HG03095 (cell line): ENCODE measurements around the gene HLA-DQB1.
A peak's percentile ranks its signal among the peaks of the same experiment; 100 is the strongest.

Source experiments
- ATAC-seq: cut with Tn5 transposase; IDR thresholded peaks from one replicate; pipeline ENCODE4 v1.9.1; 2021; ENCODE audit warnings: moderate library complexity; ENCODE audit not compliant: unreplicated experiment

Gene HLA-DQB1

DNA sequence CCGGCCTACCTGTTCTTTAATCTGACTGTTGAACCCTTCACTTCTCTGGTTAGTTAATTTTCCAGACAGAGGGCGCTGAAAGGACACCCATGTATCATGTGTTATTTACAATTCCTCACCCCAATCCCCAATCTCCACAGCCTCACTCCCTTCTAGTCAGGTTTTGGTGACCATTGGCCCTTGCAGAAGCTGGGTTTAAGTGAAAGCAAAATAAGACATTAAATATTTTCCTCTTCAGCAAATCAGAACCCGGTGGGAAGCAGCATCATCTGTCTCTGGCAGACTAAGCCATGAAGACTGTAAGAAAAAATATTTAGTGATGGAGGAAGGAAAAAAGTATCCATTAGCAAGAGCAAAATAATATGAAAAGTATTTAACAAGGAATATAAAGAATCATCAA, 38.6 kb downstream of the HLA-DQB1 start:
- peak; percentile 35 for ATAC-seq

DNA sequence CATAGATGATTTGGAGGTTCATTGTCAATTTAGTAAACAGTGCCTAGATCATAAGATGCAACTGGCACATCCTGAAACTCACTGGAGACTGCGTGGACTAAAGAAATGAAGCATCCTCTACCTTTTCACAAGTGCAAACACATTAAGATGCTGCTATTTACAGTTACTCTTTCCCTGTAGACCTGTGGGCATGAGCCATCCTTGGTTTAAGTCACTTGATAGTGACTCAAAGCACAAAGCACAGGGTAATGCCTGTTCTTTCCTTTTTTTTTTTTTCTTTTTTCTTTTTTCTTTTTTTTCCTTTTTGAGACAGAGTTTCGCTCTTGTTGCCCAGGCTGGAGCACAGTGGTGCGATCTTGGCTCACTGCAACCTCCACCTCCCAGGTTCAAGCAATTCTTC, 39.2 kb downstream of the HLA-DQB1 start:
- no peak for ATAC-seq

DNA sequence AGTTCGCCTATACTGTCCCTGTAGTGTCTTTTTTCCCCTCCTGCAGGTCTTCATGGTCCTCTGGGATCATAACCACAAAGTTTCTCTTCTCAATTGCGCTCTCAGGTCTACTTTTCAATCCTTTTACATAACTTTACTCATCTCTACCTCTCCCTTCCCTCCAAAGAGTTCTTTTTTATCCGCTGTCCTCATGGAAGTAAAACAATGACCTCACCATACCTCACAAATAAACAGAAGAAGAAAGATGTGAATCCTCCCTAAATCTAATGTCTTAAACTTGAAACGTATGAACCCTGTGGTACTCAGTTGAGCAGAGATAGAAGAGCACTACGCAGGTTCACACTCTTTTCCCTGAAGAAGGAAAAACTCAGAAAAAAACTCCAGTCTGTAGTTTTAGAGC, 41.3 kb downstream of the HLA-DQB1 start:
- ATAC-seq: no peak

DNA sequence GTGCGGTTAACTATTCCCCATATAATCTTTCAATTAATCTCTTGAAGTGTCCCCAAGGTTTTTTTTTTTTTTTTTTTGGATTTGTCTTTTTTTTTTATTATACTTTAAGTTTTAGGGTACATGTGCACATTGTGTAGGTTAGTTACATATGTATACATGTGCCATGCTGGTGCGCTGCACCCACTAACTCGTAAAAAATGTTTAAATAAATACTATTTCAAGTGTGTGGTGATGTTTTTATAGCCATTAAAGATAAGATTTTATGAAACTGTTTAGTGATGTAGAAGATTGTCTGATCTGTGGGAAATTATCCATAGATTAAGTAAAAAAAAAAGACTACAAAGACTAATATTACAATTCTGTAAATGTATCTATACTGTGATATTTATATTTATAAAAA, 41.9 kb downstream of the HLA-DQB1 start:
- ATAC-seq: no peak

DNA sequence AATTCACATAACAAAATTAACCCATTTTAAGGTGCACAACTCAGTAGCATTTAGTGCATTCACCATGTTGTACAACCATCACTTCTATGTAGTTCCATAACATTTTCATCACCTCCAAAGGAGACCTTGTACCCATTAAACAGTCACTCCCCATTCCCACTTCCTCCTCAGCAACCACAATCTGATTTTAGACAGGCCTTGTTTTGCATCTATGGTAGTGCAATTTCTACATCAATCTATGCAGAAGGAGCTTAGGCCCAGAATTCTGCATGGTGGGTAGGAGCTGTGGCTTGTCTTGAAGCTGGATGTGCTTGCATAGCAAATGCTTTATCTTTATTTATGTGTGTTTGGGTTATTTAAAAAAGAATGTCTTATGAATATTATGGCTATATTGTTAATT, 42.8 kb downstream of the HLA-DQB1 start:
- ATAC-seq: no peak

DNA sequence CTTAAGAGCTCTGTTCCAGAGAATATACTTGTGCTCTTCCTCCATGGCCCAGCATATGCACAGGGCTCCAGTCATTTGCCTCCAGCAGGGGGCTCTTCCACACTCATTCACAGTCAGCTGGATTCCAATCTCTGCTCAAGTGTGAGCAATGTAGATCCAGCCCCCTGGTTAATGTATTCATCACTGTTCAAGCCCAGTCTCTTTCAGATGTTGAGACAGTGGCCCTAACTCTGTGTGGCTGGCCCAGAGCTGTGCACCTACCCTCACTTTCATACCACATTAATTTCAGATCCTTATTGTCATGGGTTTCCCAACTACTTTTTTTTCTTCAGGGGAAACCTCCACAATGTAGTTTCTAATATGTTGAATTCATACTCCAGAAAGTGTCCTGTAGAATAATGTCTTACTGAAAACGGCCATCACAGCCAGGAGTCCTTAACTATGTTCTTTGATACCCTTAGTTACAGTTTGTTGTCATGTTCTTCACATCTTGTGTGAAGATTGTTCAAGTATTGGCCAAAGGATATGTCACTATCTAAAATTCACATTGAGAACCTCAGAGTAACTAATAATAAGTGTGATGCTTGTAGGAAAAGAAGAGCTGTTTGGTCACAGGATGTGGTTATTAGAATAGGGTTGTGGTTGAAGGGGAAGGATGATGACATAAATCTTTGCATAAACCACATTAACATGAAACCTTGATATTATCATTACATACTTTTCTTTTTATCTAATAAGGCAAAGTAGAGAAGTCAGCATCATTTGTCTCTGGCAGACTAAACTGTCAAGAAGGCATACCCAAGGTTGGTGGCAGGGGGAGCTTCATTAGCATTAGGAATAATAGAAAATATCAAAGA, 43.7 kb downstream of the HLA-DQB1 start:
- ATAC-seq: peak; percentile 62

DNA sequence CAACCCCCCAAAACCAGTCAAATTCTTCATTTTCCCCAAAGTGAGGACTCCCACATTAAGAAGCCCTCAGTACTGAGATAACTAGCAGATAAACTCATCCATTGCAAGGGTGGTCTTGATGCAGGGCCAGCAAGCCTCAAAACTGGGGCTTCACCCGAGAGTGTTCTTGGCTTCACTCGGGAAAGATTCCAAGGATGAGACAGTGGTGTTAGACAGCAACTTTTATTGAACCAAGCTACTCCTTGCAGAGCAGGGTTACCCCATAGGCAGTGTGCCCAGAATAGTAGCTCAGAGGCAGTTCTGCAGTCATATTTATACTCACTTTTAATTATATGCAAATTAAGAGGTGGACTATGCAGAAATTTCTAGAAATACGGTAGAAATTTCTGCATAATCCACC, 45.1 kb downstream of the HLA-DQB1 start:
- ATAC-seq: no peak

DNA sequence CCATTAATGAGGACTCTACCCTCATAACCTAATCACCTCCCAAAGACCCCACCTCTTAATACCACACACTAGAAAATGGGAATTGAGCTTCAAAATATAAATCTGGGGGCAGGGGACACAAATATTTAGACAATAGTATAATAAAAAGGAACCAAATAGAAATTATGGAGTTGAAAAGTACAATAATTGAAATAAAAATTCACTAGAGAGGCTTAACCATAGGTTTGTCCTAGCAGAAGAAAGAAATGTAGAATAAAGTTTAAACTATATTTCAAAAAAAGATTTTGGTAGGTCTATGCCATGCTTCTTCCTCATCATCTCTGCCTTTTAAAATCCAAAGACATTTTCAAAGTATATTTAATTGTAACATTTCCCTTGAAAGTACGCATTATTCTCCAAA, 48.7 kb downstream of the HLA-DQB1 start:
- ATAC-seq: no peak

DNA sequence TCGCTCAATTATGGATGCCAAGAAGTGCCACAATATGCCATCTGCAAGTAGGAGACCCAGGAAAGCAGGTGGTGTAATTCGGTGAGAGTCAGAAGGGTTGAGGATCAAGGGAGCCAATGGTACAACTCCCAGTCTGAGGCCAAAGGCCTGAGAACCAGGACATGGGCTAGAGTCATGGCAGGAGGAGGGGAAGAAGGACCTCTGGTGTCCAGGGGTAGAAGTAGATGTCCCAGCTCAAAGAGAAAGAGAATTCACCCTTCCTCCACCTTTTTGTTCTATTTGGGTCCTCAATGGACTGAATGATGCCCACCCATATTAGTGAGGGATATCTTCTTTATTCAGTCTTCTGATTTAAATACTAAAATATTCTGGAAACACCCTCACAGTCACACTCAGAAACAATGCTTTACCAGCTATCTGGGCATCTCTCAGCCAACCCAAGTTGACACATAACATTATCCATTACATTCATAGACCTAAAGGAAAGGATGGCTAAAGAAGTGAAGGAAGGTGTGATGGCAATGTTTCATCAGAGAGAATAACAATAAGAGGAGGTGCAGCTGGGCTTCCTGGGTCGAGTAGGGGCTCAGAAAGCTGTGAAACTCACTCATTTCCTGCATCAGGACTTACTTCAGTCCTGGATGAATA, 50.4 kb downstream of the HLA-DQB1 start:
- ATAC-seq: no peak

DNA sequence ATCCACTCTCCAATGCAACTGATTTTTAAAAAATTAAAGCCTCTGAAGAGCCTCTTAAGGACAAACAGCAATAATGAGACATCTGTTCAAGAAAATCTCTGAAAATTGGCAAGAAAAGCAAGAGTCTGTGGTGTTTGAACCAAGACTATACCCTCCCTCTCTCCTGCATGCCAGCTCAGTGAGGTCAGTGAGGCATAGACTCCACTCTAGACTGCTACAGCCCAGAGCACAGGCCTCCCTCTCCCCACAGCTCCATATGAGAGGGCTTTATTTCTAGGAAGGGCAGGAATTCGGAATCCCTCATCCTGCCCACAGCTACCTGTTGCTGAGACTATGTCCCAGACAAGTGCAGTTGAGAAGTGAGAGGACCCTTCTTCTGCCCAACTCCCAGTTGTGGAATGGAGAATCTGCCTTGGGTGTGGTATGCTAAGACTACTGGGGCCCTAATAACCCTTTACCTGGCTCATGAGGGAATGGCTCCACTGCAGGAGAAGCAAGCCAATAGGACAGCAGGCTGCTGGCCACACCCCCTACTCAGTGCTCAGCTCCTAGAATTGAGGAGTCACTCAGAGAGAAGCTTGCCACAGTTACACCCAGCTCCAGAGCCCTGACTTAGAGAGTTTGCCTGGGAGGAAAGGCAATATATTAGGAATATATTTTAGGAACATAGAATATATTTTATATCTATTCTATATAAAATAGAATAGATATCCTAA, 51.9 kb downstream of the HLA-DQB1 start:
- ATAC-seq: no peak

DNA sequence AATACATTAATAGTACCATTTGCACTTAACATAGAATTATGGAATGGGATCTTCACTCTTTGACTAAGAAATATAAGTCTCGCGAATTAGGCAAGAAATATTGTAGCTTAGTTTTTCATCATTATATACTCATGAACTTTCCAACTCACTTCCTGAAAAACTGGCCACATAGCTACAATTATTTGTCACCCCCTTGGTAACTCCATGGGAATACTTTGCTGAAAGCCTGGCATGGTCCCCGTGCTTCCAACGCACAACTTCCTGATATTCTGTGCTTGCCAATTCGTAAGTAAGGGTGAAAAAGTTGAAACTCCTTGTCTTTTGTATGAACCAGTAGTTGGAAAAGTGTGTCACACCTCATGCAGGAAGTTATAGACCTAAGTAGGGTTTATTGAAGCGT, 53.0 kb downstream of the HLA-DQB1 start:
- ATAC-seq: no peak

DNA sequence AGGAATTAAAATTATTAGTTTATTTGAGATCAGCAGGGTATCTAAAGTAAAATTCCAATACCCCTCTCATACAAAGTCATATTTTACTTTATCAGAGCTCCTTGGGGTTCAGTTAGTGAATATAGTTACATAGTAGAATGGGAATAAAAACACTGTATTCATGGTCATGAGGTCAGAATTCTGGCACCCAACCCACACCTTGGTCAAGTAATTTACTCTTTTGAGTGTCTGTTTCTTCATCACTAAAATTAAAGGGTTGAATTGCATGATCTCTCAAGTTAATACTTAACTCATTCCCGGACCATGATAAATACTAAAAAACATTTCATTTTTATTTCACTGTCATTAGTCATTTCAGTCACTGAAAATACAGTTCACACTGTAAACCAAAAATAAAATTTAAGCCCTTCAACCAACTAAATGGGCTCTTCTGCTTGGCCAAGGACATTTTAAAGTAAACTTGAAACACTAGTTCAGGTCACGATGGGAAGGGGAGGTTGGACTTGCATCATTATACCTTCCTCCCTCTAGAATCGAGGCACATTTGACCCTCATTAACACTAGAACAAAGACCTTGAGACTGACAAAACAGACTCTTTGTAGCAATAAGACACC, 55.7 kb downstream of the HLA-DQB1 start:
- no peak for ATAC-seq

DNA sequence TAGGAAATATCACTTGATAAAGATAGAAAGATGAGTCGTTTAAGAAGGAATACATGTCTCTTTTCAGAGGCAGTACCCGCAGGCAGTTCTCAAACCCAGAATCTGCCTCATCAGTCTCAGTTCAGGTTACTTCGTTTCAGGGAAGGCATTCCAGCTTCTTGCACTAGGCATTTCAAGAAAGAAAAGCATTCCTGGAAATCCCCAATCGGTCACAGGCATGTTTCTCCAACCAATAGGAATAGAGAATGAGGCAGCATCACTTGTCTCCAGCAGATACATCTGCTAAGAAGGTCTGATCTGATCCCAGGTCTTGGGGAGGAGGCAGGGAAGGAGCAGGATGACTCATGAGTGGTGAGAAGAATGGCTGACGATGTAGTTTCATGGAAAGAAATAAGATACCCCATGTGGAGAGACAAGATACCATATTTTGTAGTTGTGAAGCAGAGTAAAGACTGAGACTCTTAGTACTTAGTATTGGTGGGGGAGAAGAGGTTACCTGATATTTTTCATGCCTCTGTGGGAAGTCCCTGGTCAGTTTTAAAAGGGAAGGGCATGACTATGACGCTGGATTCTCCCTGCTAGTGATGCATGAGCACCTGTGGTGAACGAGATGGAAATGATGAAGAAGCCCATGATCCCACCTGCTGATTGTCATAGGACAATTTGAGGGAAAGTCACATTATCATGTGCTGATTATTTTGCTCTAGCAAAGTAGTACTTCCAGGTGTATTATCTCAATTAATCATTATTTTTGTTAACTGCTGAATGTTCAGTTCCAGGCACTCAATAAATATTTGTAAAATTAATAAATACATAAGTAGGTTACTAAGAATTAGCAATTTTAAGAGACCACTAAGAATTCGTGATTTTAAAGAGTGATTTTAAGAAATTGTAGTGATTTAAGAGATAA, 56.5 kb downstream of the HLA-DQB1 start:
- peak; percentile 91 for ATAC-seq
